GM19468 (cell line): ENCODE results near the gene RGS13.
"Not testable (repeated sequence)": the region's sequence is repeated elsewhere in the genome, so short reads cannot be mapped to it uniquely, and the experiment has no call there.

Experiments
- ATAC-seq: cut with Tn5 transposase; IDR thresholded peaks from one replicate; pipeline ENCODE4 v1.9.1; 2021; ENCODE audit warnings: mild to moderate bottlenecking, moderate library complexity, moderate number of reproducible peaks; ENCODE audit not compliant: unreplicated experiment; ENCODE audit errors: extremely low read depth

RGS13 gene

GRCh38 chr1:192668409-192668983, 32.5 kb downstream of the RGS13 start:
- no peak for ATAC-seq

- ATAC-seq: no peak
Measured at GRCh38 chr1:192669174-192669573, 33.2 kb downstream of the RGS13 start.

GRCh38 chr1:192675716-192676115, 39.8 kb downstream of the RGS13 start:
- ATAC-seq: no peak

- ATAC-seq: no peak
Measured at GRCh38 chr1:192678099-192678498, 42.2 kb downstream of the RGS13 start.

- ATAC-seq: no peak
Measured at GRCh38 chr1:192682335-192682734, 46.4 kb downstream of the RGS13 start.

GRCh38 chr1:192683081-192683480, 47.1 kb downstream of the RGS13 start:
- not testable (repeated sequence) for ATAC-seq

GRCh38 chr1:192689459-192689858, 53.5 kb downstream of the RGS13 start:
- ATAC-seq: no peak

GRCh38 chr1:192691041-192691440, 55.1 kb downstream of the RGS13 start:
- ATAC-seq: no peak

- ATAC-seq: peak; percentile 13
Measured at GRCh38 chr1:192696082-192696481, 60.1 kb downstream of the RGS13 start.

- ATAC-seq: no peak
Measured at GRCh38 chr1:192697771-192698170, 61.8 kb downstream of the RGS13 start.

GRCh38 chr1:192698731-192699130, 62.8 kb downstream of the RGS13 start:
- ATAC-seq: no peak

- ATAC-seq: no peak
Measured at GRCh38 chr1:192700834-192701271, 64.9 kb downstream of the RGS13 start.

GRCh38 chr1:192702212-192702902, 66.4 kb downstream of the RGS13 start:
- ATAC-seq: no peak

- peak; percentile 62 for ATAC-seq
Measured at GRCh38 chr1:192703283-192704206, 67.6 kb downstream of the RGS13 start.

- no peak for ATAC-seq
Measured at GRCh38 chr1:192705510-192705909, 69.6 kb downstream of the RGS13 start.

- ATAC-seq: no peak
Measured at GRCh38 chr1:192706936-192707335, 71.0 kb downstream of the RGS13 start.

- no peak for ATAC-seq
Measured at GRCh38 chr1:192707978-192708547, 72.1 kb downstream of the RGS13 start.

- no peak for ATAC-seq
Measured at GRCh38 chr1:192709544-192709943, 73.6 kb downstream of the RGS13 start.
